Measurements from ENCODE around the gene ACSM5.
"Not testable (repeated sequence)": the region's sequence is repeated elsewhere in the genome, so short reads cannot be mapped to it uniquely, and the experiment has no call there.

Gene ACSM5

GRCh38 chr16:20421748-20422147 lies 12.4 kb downstream of the ACSM5 start:
- H3K4me1 ChIP-seq (ENCODE audit: control insufficient read depth, insufficient read depth, low read length, poor library complexity, severe bottlenecking); DNase-seq; H3K9me3 ChIP-seq (ENCODE audit: control insufficient read depth, low read length): not testable (repeated sequence)

GRCh38 chr16:20423772-20424128 lies 14.4 kb downstream of the ACSM5 start:
- H3K4me3 ChIP-seq (ENCODE audit: insufficient read depth, low read depth, low read length, poor library complexity, severe bottlenecking); DNase-seq; H3K4me1 ChIP-seq (ENCODE audit: control insufficient read depth, insufficient read depth, low read length, poor library complexity, severe bottlenecking); H3K27me3 ChIP-seq (replicated peaks; ENCODE audit: control insufficient read depth, insufficient read depth, low read length, poor library complexity, severe bottlenecking); H3K27ac ChIP-seq (ENCODE audit: insufficient read depth, low read length, poor library complexity, severe bottlenecking); H3K9me3 ChIP-seq (ENCODE audit: control insufficient read depth, low read length); H3K36me3 ChIP-seq (ENCODE audit: control insufficient read depth, insufficient read depth, low read length): not testable (repeated sequence)

More at GRCh38 chr16:20421748-20422147, 12.4 kb downstream of the ACSM5 start:
- H3K27me3 ChIP-seq (replicated peaks; ENCODE audit: control insufficient read depth, insufficient read depth, low read length, poor library complexity, severe bottlenecking); H3K4me3 ChIP-seq (ENCODE audit: insufficient read depth, low read depth, low read length, poor library complexity, severe bottlenecking); H3K27ac ChIP-seq (ENCODE audit: insufficient read depth, low read length, poor library complexity, severe bottlenecking); H3K36me3 ChIP-seq (ENCODE audit: control insufficient read depth, insufficient read depth, low read length): not testable (repeated sequence)

GRCh38 chr16:20424129-20424866 lies 15.0 kb downstream of the ACSM5 start:
- Histone ChIP-seq H3K27me3 (replicated peaks; ENCODE audit: control insufficient read depth, insufficient read depth, low read length, poor library complexity, severe bottlenecking) (no peaks in the 10 kb centered on the region), H3K27ac (ENCODE audit: insufficient read depth, low read length, poor library complexity, severe bottlenecking) (no peak overlapping the region)
- no peak for DNase-seq

GRCh38 chr16:20427401-20427797 lies 18.1 kb downstream of the ACSM5 start:
- H3K4me1 ChIP-seq (ENCODE audit: control insufficient read depth, insufficient read depth, low read length, poor library complexity, severe bottlenecking); H3K27ac ChIP-seq (ENCODE audit: insufficient read depth, low read length, poor library complexity, severe bottlenecking); H3K36me3 ChIP-seq (ENCODE audit: control insufficient read depth, insufficient read depth, low read length); H3K4me3 ChIP-seq (ENCODE audit: insufficient read depth, low read depth, low read length, poor library complexity, severe bottlenecking); DNase-seq; H3K9me3 ChIP-seq (ENCODE audit: control insufficient read depth, low read length); H3K27me3 ChIP-seq (replicated peaks; ENCODE audit: control insufficient read depth, insufficient read depth, low read length, poor library complexity, severe bottlenecking): not testable (repeated sequence)

More at GRCh38 chr16:20424129-20424866, 15.0 kb downstream of the ACSM5 start:
- H3K9me3 ChIP-seq (ENCODE audit: control insufficient read depth, low read length), result no peaks in the 10 kb centered on the region
- H3K36me3 ChIP-seq (ENCODE audit: control insufficient read depth, insufficient read depth, low read length), result no peaks in the 10 kb centered on the region
- no peaks in the 10 kb centered on the region for H3K4me1 ChIP-seq (ENCODE audit: control insufficient read depth, insufficient read depth, low read length, poor library complexity, severe bottlenecking)
- no peak overlapping the region for H3K4me3 ChIP-seq (ENCODE audit: insufficient read depth, low read depth, low read length, poor library complexity, severe bottlenecking)

- DNase-seq; H3K36me3 ChIP-seq (ENCODE audit: control insufficient read depth, insufficient read depth, low read length); H3K4me1 ChIP-seq (ENCODE audit: control insufficient read depth, insufficient read depth, low read length, poor library complexity, severe bottlenecking); H3K4me3 ChIP-seq (ENCODE audit: insufficient read depth, low read depth, low read length, poor library complexity, severe bottlenecking); H3K27ac ChIP-seq (ENCODE audit: insufficient read depth, low read length, poor library complexity, severe bottlenecking); H3K9me3 ChIP-seq (ENCODE audit: control insufficient read depth, low read length); H3K27me3 ChIP-seq (replicated peaks; ENCODE audit: control insufficient read depth, insufficient read depth, low read length, poor library complexity, severe bottlenecking): not testable (repeated sequence)
These were observed 20.2 kb downstream of the ACSM5 start for GRCh38 chr16:20429499-20429898.

GRCh38 chr16:20430480-20430879 lies 21.1 kb downstream of the ACSM5 start:
- H3K36me3 ChIP-seq (ENCODE audit: control insufficient read depth, insufficient read depth, low read length); H3K9me3 ChIP-seq (ENCODE audit: control insufficient read depth, low read length); H3K4me1 ChIP-seq (ENCODE audit: control insufficient read depth, insufficient read depth, low read length, poor library complexity, severe bottlenecking); H3K27ac ChIP-seq (ENCODE audit: insufficient read depth, low read length, poor library complexity, severe bottlenecking); H3K27me3 ChIP-seq (replicated peaks; ENCODE audit: control insufficient read depth, insufficient read depth, low read length, poor library complexity, severe bottlenecking); DNase-seq; H3K4me3 ChIP-seq (ENCODE audit: insufficient read depth, low read depth, low read length, poor library complexity, severe bottlenecking): not testable (repeated sequence)

- H3K4me1 ChIP-seq (ENCODE audit: control insufficient read depth, insufficient read depth, low read length, poor library complexity, severe bottlenecking), result no peaks in the 10 kb centered on the region
- H3K36me3 ChIP-seq (ENCODE audit: control insufficient read depth, insufficient read depth, low read length), result no peaks in the 10 kb centered on the region
- H3K4me3 ChIP-seq (ENCODE audit: insufficient read depth, low read depth, low read length, poor library complexity, severe bottlenecking), result no peak overlapping the region
- DNase-seq, result no peak
- H3K9me3 ChIP-seq (ENCODE audit: control insufficient read depth, low read length), result no peaks in the 10 kb centered on the region
- H3K27ac ChIP-seq (ENCODE audit: insufficient read depth, low read length, poor library complexity, severe bottlenecking), result no peak overlapping the region
- H3K27me3 ChIP-seq (replicated peaks; ENCODE audit: control insufficient read depth, insufficient read depth, low read length, poor library complexity, severe bottlenecking), result no peaks in the 10 kb centered on the region
These were observed 21.6 kb downstream of the ACSM5 start for GRCh38 chr16:20430948-20431347.

GRCh38 chr16:20438950-20439349 lies 29.6 kb downstream of the ACSM5 start:
- not testable (repeated sequence) for DNase-seq; H3K4me1 ChIP-seq (ENCODE audit: control insufficient read depth, insufficient read depth, low read length, poor library complexity, severe bottlenecking); H3K27ac ChIP-seq (ENCODE audit: insufficient read depth, low read length, poor library complexity, severe bottlenecking); H3K27me3 ChIP-seq (replicated peaks; ENCODE audit: control insufficient read depth, insufficient read depth, low read length, poor library complexity, severe bottlenecking); H3K9me3 ChIP-seq (ENCODE audit: control insufficient read depth, low read length); H3K4me3 ChIP-seq (ENCODE audit: insufficient read depth, low read depth, low read length, poor library complexity, severe bottlenecking); H3K36me3 ChIP-seq (ENCODE audit: control insufficient read depth, insufficient read depth, low read length)

GRCh38 chr16:20439820-20440231 lies 30.5 kb downstream of the ACSM5 start:
- not testable (repeated sequence) for H3K27me3 ChIP-seq (replicated peaks; ENCODE audit: control insufficient read depth, insufficient read depth, low read length, poor library complexity, severe bottlenecking); H3K4me3 ChIP-seq (ENCODE audit: insufficient read depth, low read depth, low read length, poor library complexity, severe bottlenecking); DNase-seq; H3K36me3 ChIP-seq (ENCODE audit: control insufficient read depth, insufficient read depth, low read length); H3K9me3 ChIP-seq (ENCODE audit: control insufficient read depth, low read length); H3K4me1 ChIP-seq (ENCODE audit: control insufficient read depth, insufficient read depth, low read length, poor library complexity, severe bottlenecking); H3K27ac ChIP-seq (ENCODE audit: insufficient read depth, low read length, poor library complexity, severe bottlenecking)

- not testable (repeated sequence) for DNase-seq; H3K27me3 ChIP-seq (replicated peaks; ENCODE audit: control insufficient read depth, insufficient read depth, low read length, poor library complexity, severe bottlenecking); H3K36me3 ChIP-seq (ENCODE audit: control insufficient read depth, insufficient read depth, low read length); H3K4me1 ChIP-seq (ENCODE audit: control insufficient read depth, insufficient read depth, low read length, poor library complexity, severe bottlenecking); H3K9me3 ChIP-seq (ENCODE audit: control insufficient read depth, low read length); H3K4me3 ChIP-seq (ENCODE audit: insufficient read depth, low read depth, low read length, poor library complexity, severe bottlenecking); H3K27ac ChIP-seq (ENCODE audit: insufficient read depth, low read length, poor library complexity, severe bottlenecking)
These were observed 31.4 kb downstream of the ACSM5 start for GRCh38 chr16:20440731-20441130.

All from effector memory CD4-positive, alpha-beta T cell (primary cell).